HUDEP-2 (cell line): Measurements from ENCODE around the gene CHD1.
"Not testable (repeated sequence)": the region's sequence is repeated elsewhere in the genome, so short reads cannot be mapped to it uniquely, and the experiment has no call there.

Experiments
- DNase-seq, 76 experiments: peaks; one replicate each; lab custom pipeline; 2025; ENCODE audit not compliant: unreplicated experiment in 76 of 76; lab: John Stamatoyannopoulos, UW

CHD1 gene

DNA sequence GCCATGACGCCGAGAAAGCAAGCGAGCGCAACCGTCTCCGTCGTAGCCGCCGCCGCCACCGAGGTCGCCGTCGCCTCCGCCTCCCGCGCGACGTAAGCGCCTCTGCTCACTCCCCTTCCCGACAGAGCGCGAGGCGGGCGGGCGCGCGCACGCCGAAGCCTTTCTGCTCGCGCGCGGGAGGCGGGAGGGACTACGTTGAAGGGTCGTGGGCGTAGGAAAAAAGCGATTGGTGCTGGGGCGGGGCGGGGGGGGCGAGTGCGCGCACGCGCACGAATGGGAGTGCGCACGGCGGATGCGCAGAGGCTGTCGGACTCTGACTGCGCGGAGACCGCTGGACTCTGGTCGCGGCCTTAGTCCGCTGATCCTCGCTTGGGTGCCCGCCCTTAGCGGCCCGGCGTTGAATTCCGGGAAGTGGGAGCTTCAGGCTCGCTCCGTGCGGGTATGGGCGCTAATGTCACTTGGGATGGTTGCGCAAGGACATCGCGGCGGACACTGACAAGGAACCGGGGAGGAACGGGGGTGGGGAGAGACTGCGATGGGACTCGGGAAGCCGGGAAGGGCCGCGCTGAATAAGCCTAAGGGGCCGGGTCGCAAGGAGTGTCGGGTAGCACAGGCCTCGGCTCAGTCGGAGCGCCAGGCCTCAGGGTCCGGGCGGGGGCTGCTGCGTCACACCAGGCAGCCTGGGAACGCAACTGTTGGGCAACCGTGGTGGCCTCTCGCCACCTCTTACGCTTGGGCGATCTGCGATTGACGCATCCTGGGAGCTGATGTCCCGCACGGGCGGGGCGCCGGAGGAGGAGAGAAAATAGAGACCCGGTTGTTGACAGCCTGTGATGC, at the start of gene CHD1:
Gene CHD1 (minus strand): TSS at position 135 of the 837 bp plus-strand sequence. CDS start 2,621 bp downstream, outside the sequence.
- peak; percentile 26 to 96 (median 90) for DNase-seq

DNA sequence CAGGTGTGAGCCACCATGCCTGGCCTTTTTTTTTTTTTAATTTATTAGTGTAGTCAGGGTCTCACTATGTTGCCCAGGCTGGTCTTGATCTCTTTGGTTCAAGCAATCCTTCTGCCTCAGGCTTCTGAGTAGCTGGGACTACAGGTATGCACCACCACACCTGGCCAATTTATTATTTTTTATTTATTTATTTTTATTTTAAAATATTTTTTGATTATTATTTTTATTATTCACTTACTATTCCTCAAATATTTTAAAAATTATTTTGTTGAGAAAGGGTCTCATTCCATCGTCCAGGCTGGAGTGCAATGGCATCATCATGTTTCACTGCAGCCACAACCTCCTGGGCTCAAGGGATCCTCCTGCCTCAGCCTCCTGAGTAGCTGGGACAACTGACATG, 49.7 kb upstream of the CHD1 start:
- no peak for DNase-seq

DNA sequence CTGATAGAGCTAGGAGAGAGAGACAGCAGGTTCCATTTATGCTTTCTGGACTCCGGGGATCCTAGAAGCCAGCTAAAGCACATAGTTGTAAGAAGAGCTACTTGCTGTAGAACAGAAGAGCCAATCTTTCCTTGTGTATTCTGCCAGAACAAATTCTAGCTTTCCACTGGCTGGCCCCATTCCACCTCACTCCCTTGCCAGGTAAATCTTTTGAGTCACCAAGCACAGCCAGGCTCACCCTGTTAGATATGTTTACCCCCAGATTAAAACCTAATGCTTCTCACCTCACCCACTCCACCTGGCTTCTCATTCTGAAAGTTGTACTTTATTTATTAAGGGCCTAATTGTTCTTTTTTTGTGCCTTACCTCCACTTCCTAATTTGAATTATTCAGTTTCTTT, 48.9 kb upstream of the CHD1 start:
- no peak for DNase-seq

DNA sequence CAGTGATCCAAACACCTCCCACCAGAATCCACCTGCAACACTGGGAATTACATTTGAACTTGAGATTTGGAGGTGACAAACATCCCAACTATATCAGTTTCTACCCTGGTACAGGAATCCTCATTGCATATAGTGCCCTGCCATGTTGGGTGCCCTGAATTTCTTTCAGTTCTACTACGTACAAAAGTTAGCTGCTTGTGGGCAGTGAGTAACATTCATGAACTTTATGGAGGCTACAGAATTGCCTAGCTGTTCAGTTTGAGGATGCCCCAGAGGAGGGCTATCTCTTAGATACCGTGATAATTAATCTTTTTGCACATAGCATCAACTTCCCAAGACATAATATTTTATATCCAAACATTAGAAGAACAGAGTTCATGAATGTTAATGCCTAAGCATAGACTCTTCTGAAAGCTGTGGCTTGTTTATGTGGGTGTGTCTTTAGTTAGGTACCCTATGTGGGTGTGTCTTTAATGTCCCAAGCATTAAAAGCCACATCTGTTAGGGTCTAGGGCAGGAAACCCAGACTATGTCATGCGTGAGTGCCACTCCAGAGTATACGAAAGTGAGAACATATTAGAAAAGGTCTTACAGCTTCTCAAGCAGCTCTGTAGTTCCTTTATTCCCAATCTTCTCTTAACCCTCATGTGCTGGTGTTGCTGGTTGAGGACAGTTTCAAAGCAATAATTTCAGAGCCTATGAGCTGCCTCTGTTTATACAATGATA, 47.0 kb upstream of the CHD1 start:
- DNase-seq = no peak

DNA sequence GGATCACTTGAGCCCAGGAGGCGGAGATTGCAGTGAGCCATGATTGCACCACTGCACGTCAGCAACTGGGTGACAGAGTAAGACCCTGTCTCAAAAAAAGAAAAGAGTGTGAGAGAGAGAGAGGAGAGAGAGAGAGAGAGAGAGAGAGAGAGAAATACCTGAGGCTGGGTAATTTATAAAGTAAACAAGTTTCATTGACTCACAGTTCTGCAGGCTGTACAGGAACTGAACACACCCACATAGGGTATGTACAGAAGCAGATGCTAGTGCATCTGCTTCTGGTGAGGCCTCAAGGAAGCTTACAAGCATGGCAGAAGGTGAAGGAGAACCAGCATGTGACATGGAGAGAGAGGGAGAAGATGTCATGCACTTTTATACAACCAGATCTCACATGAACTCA, 46.4 kb upstream of the CHD1 start:
- DNase-seq = no peak

DNA sequence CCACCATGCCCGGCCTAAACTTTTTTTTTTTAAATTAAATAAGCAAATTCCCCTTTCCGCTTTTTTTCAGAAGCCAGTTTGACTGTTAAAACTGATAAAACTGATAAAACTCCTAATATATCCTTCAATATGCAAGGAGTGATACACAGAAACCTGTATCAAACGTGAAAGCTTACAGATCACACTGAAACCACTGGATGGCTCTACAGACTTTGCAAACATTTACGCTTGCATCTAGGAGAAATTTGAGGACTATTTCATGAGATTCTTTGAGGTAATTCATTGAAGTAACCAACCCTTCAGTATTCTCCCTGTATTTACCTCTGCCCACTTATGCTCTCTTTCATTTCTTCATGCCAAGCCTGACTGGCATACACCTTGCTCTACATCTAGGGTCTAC, 40.6 kb upstream of the CHD1 start:
- DNase-seq = no peak

DNA sequence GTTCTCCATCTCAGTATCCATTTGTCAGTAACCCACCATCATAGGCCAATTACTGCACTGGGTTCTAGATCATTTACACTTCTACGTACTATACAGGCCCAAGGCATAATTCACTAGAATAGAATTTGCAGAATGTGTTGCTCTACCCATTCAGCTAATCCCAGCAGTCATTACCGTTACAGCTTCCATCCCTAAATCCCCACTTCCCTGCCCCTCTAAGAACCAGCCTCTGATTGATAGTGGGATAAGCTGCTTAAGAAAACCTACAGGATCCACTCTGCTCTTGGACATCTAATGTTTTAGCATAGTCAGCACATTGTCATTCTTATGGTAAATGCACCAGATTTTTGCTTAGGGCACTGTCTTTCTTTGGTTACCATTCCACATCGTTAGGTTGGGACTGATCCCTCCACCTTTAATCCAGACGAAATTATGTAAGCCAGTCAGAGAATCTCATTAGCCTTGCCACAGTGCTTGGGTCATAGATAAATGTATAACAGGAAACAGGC, 39.3 kb upstream of the CHD1 start:
- DNase-seq = no peak

DNA sequence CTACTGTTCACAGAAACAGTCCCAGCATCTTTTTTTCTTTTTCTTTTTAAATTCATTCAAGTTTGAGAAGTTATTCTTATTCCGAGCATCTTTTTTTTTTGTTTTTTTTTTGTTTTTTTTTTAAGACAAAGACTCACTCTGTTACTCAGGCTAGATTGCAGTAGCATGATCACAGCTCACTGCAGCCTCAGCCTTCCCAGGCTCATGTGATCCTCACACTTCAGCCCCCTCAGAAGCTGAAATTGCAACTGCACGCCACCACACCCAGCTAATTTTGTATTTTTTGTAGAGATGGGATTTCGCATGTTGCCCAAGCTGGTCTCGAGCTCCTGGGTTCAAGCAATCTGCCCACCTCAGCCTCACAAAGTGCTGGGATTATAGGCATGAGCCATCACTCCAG, 36.4 kb upstream of the CHD1 start:
- no peak for DNase-seq

DNA sequence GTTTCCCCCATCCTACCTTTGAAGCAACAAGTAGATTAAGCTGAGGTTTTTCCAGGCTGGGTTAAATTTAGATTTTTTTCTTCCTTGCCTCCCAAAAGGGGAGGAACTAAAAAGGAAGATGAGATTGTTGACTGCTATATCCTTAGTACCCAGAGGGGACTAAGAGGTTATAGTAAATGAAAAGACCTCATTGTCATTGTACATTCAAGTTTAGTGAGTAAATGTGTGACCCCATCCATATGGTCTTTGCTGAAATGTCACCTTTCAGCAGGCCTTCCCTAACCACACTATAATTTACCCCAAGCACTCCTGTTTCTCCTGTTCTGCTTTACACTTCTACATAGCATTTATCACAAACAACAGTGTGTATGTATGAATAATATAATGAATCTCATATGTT, 35.8 kb upstream of the CHD1 start:
- no peak for DNase-seq

DNA sequence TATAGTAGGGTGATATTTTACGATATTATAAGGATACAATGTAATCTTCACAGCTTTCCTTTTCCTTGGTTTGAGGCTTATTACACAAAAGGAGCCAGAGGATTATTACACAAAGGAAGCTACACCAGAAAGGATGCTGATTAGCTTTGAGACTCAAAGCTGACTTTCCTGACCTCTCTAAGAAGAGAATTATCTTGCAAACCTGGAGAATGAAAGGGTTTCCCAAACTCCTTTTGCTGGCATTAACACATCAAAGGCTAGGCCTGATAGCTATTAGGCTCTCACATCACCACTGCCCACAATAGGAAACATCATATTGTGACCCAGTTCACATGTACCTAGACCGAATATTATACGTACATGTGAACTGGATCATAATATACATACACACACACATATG, 34.2 kb upstream of the CHD1 start:
- no peak for DNase-seq

DNA sequence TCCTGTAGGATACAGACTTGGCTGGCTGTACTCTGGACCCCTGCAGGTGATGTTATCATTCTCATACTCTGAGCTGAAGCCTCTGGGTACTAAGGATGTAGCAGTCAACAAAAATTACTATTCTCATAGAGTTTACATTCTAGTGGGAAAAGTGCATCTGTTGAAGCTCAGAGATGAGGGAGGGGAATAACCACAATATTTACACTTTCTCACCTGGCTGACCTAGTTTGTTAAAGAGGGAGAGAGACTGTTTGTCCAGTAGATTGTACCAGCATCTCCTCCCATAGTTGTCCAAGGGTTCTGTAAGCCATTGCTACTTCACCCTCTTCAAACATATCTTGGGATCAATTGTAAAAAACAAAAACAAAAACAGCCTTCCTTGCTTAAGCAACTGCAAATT, 33.8 kb upstream of the CHD1 start:
- DNase-seq = no peak

DNA sequence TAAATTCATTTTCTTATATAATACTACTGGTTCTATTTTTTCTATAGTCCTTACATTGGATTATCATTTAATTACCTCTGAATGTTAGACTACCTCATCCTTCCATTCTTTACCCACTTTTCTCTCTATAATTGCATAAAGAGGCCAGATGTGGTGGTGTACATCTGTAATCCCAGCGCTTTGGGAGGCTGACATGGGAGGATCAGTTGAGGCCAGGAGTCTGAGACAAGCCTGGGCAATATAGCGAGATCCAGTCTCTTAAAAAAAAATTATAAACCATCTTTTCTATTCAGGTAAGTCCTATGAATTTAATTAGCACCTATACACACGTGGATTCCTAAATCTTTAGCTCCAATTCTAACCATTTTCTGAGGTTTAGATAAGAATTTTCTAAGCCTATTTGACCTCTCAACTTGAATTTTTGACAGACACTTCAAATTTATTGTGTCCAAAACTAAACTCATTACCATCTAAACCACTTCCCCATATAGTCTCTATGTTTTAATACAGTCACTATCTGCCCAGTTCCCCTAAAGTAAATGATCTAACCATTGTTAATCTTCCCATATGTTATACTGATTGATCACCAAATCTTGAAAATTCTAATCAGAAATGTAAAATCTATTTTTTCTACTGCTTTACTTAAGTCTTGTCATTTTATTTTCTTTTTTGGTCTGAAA, 33.0 kb upstream of the CHD1 start:
- DNase-seq = no peak

DNA sequence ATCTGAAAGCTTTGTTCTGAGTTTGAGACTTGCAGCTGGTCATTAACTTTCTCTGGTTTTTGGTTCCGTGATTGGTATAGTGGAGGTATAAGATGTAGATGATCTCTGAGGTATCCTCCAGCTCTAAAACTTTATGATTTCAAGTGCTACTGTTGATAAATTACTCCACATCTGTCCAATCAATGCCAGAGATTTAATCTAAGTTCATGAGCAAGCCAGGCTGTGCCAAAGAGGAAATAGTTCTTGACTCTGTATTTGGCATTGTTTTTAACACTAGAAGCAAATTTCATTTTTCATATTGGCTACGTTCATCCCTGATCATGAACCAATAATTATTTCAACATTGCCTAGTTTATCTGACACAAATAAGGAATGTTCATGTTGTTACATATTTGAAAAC, 28.5 kb upstream of the CHD1 start:
- DNase-seq = no peak

DNA sequence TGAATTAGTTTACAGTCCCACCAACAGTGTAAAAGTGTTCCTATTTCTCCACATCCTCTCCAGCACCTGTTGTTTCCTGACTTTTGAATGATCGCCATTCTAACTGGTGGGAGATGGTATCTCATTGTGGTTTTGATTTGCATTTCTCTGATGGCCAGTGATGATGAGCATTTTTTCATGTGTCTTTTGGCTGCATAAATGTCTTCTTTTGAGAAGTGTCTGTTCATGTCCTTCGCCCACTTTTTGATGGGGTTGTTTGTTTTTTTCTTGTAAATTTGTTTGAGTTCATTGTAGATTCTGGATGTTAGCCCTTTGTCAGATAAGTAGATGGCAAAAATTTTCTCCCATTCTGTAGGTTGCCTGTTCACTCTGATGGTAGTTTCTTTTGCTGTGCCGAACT, 27.1 kb upstream of the CHD1 start:
- DNase-seq = not testable (repeated sequence)

DNA sequence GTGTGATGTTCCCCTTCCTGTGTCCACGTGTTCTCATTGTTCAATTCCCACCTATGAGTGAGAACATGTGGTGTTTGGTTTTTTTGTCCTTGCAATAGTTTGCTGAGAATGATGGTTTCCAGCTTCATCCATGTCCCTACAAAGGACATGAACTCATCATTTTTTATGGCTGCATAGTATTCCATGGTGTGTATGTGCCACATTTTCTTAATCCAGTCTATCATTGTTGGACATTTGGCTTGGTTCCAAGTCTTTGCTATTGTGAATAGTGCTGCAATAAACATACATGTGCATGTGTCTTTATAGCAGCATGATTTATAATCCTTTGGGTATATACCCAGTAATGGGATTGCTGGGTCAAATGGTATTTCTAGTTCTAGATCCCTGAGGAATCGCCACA, 26.7 kb upstream of the CHD1 start:
- DNase-seq = not testable (repeated sequence)

DNA sequence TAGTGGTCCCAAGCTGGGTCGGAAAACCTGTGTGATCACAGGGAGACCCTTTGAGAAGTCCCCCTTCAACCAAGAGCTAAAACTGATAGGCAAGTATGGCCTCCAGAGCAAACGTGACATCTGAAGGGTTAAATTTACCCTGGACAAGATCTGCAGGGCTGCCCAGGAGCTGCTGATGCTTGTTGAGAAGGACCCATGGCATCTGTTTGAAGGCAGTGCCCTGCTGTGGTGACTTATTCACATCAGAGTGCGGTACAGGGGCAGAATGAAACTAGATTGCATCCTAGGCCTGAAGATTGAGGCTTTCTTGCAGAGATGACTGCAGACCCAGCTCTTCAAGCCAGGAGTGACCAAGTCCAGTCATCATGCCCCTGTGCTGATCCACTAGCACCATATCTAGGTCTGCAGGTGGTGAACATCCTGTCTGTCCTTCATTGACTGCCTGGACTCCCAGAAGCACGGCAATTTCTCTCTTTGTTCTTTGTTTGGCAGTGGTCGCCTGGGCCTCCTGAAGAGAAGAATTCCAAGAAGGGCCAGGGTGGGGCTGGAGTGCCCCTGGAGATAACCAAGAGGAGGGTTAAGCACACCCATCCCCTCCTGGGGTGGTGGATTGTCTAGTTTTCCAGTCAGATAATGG, 25.7 kb upstream of the CHD1 start:
- peak in 64 of 76 experiments; percentile 2 to 77 (median 32) for DNase-seq

DNA sequence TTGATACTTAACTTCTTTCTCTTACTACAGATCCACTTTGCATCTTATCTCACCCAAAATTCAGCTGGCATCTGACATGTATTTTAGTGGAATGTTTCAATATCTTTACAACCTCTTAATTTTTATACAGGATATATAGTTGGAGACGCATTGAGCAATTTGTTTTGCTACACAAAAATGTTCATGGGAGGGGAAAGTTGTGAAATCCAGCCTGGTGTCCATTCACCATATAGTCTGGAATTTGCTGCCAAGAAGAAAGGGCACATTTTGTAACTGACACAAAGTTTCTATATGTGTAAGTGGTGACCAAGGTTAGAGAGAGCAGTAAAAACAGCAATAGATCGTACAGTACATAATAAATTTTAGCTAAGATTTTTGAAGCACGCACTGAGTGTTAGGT, 14.0 kb upstream of the CHD1 start:
- no peak for DNase-seq

DNA sequence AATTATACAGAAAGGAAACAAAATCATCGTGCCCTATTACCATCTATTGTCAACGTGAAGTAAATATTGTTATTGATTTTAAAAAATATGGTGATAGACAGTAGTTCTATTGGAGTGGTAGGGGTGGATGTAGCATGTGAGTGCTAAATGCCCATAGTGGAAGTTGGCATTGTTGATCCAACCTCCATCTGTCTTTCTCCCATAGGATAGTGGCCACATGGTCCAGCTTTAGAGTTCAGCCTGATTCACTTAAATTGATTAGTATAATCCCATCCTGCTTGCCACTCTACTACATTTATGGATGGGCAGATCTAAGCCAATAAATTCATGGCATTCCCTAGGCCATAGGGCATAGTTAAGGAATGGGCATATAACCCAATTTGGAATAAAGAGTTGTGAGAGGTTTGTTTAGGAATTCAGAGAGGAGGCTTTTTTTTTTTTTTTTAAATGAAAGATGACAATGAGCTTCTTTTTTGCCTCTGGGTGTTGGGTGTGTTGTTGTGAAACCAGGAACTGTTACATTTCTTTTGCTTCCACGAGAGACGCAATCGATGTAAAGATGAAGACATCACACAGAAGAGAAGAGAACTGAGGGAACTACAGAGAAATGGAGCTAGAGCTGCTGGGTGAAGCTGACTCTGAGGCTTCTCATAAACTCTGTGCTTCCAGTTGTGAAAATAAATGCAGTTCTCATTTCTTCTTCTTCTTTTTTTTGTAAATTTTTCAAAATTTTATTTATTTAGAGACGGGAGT, 12.5 kb upstream of the CHD1 start:
- DNase-seq = no peak

DNA sequence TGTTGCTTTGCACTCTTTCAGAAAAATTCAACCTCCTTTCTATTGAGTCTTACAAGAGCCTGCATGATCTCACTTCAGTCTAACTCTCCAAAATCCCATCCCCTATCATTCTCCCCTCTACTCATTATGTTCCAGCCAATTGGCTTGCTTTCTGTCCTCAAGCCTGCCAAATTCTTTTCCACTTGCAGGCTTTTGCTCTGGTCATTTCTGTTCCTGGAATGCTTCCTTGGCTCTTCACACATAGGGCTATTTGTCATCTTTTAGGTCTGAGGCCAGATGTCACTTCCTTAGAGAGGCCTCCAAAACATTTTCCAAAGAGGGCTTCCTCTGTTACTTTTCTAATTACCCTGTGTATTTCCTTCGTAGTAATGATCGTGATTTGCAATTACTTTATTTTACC, 11.8 kb upstream of the CHD1 start:
- DNase-seq = no peak

DNA sequence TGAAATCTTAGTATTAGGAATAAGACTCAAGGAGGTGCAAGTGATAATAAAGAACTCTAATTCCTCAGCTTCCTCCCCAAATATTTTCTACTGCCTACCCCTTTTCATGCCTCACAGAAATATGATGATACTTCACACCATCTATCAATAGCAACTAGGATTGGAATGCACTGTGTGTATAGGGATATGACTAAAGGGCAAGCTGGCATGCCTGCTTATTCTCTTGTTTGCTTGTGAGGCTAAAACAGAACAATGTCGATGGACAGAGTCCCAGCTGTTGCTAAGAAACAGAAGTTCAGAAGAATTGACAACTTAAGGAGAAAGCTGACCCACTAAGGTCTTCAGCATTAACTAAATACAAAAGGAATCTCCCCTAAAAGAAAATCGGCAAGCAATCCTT, 9.7 kb upstream of the CHD1 start:
- no peak for DNase-seq
